Measurements from ENCODE around the gene RRP1. TPM values are rescaled to one million over a fixed set of nuclear protein-coding genes. Genes with fewer than 3 reads are reported as not detected.

The RRP1 gene
- total and polyA plus RNA-seq, 2 of the 13 experiments (the other 11 are each of a cell fraction or from before 2014, with no cell fraction given) = 20.1 to 35.1 TPM

DNA sequence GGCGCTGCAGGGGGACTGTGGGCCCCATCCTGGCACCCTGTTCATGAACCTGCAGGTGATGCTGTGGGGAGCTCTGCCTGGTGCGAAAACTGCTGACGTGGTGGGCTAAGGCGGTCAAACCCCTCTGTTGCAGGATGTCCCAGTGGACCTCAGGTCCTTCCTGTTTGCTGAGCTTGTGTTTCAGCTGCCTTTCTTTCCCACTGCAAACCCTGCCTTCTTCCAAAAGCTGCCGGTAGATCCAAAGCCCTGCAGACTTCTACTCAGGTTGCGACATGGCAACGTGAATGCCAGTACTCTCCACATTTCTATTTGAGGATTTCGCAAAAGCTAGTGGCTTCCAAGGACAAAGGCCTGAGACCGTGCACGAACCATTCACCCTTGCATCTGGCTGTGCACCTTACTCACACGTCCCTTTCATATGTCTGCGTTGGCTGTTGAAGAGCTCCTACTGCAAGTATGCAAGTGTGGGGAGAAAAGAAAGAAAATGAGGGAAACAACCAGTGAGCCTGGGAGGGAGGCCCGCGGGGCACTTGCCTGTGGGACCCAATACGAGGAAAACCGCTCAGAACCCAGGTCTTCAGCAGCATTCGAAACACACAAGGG is 6.2 kb upstream of the RRP1 start (continued):
- TF ChIP-seq SKIL (CRISPR knock-in tag; IDR thresholded peaks at IDR 0.05; ENCODE audit: borderline replicate concordance) (0 out of 2 replicates have a peak, but pooled peaks have one; percentile 70), CBFB (CRISPR knock-in tag; IDR thresholded peaks at IDR 0.05) (peak; percentile 48; the same call in 1 of the 2 replicates), NFRKB (IDR thresholded peaks at IDR 0.05) (no peak), PBX2 (CRISPR knock-in tag; IDR thresholded peaks at IDR 0.05) (no peak), CERS6 (CRISPR knock-in tag; IDR thresholded peaks at IDR 0.05) (no peak), KDM5B (CRISPR knock-in tag; IDR thresholded peaks at IDR 0.05; ENCODE audit: borderline replicate concordance) (peak; percentile 71; the same call in 1 of the 2 replicates), SRSF4 (IDR thresholded peaks at IDR 0.05; ENCODE audit: low read depth, low read length, poor library complexity, severe bottlenecking) (no peak), DRAP1 (CRISPR knock-in tag; IDR thresholded peaks at IDR 0.05) (peak; percentile 66; the same call in 1 of the 2 replicates), ERF (CRISPR knock-in tag; IDR thresholded peaks at IDR 0.05) (peak; percentile 86), ZNF776 (CRISPR knock-in tag; IDR thresholded peaks at IDR 0.05) (peak; percentile 38; the same call in 1 of the 2 replicates), CCDC6 (CRISPR knock-in tag; IDR thresholded peaks at IDR 0.05) (peak; percentile 62; the same call in 1 of the 2 replicates), POLR2AphosphoS2 (IDR thresholded peaks at IDR 0.05; ENCODE audit: low read depth, low read length) (no peak), ZNF616 (CRISPR knock-in tag; IDR thresholded peaks at IDR 0.05; ENCODE audit: low read depth) (no peak; the same call in 1 of the 2 replicates), TCF7 (IDR thresholded peaks at IDR 0.05; ENCODE audit: low read depth) (peak; percentile 72), ZBTB3 (CRISPR knock-in tag; IDR thresholded peaks at IDR 0.05; ENCODE audit: borderline replicate concordance, low read depth) (peak; percentile 36; the same call in 1 of the 2 replicates), PCBP2 (optimal IDR thresholded peaks at IDR 0.05; ENCODE audit: low read depth, low read length, poor library complexity, severe bottlenecking) (no peak), ZNF138 (CRISPR knock-in tag; IDR thresholded peaks at IDR 0.05; ENCODE audit: low read depth) (no peak), ZNF451 (CRISPR knock-in tag; IDR thresholded peaks at IDR 0.05) (peak; percentile 66; the same call in 1 of the 2 replicates)
- TF ChIP-seq, protein P1, sequence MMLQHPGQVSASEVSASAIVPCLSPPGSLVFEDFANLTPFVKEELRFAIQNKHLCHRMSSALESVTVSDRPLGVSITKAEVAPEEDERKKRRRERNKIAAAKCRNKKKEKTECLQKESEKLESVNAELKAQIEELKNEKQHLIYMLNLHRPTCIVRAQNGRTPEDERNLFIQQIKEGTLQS (CRISPR knock-in tag; IDR thresholded peaks at IDR 0.05) = no peak
- TF ChIP-seq, protein P2, sequence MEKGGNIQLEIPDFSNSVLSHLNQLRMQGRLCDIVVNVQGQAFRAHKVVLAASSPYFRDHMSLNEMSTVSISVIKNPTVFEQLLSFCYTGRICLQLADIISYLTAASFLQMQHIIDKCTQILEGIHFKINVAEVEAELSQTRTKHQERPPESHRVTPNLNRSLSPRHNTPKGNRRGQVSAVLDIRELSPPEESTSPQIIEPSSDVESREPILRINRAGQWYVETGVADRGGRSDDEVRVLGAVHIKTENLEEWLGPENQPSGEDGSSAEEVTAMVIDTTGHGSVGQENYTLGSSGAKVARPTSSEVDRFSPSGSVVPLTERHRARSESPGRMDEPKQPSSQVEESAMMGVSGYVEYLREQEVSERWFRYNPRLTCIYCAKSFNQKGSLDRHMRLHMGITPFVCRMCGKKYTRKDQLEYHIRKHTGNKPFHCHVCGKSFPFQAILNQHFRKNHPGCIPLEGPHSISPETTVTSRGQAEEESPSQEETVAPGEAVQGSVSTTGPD (CRISPR knock-in tag; IDR thresholded peaks at IDR 0.05) = no peak
- TF ChIP-seq, protein P3, sequence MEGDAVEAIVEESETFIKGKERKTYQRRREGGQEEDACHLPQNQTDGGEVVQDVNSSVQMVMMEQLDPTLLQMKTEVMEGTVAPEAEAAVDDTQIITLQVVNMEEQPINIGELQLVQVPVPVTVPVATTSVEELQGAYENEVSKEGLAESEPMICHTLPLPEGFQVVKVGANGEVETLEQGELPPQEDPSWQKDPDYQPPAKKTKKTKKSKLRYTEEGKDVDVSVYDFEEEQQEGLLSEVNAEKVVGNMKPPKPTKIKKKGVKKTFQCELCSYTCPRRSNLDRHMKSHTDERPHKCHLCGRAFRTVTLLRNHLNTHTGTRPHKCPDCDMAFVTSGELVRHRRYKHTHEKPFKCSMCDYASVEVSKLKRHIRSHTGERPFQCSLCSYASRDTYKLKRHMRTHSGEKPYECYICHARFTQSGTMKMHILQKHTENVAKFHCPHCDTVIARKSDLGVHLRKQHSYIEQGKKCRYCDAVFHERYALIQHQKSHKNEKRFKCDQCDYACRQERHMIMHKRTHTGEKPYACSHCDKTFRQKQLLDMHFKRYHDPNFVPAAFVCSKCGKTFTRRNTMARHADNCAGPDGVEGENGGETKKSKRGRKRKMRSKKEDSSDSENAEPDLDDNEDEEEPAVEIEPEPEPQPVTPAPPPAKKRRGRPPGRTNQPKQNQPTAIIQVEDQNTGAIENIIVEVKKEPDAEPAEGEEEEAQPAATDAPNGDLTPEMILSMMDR (CRISPR knock-in tag; IDR thresholded peaks at IDR 0.05) = 0 out of 2 replicates have a peak, but pooled peaks have one; percentile 28
